NCI-H2196 treated with DMSO at 0.1 percent for 48 hours (cell line): ENCODE measurements around the gene CLMN.

Source experiments
- DNase-seq: peaks from one replicate; lab custom pipeline; 2025; ENCODE audit not compliant: unreplicated experiment; lab: John Stamatoyannopoulos, UW

The CLMN gene, protein sequence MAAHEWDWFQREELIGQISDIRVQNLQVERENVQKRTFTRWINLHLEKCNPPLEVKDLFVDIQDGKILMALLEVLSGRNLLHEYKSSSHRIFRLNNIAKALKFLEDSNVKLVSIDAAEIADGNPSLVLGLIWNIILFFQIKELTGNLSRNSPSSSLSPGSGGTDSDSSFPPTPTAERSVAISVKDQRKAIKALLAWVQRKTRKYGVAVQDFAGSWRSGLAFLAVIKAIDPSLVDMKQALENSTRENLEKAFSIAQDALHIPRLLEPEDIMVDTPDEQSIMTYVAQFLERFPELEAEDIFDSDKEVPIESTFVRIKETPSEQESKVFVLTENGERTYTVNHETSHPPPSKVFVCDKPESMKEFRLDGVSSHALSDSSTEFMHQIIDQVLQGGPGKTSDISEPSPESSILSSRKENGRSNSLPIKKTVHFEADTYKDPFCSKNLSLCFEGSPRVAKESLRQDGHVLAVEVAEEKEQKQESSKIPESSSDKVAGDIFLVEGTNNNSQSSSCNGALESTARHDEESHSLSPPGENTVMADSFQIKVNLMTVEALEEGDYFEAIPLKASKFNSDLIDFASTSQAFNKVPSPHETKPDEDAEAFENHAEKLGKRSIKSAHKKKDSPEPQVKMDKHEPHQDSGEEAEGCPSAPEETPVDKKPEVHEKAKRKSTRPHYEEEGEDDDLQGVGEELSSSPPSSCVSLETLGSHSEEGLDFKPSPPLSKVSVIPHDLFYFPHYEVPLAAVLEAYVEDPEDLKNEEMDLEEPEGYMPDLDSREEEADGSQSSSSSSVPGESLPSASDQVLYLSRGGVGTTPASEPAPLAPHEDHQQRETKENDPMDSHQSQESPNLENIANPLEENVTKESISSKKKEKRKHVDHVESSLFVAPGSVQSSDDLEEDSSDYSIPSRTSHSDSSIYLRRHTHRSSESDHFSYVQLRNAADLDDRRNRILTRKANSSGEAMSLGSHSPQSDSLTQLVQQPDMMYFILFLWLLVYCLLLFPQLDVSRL

DNA sequence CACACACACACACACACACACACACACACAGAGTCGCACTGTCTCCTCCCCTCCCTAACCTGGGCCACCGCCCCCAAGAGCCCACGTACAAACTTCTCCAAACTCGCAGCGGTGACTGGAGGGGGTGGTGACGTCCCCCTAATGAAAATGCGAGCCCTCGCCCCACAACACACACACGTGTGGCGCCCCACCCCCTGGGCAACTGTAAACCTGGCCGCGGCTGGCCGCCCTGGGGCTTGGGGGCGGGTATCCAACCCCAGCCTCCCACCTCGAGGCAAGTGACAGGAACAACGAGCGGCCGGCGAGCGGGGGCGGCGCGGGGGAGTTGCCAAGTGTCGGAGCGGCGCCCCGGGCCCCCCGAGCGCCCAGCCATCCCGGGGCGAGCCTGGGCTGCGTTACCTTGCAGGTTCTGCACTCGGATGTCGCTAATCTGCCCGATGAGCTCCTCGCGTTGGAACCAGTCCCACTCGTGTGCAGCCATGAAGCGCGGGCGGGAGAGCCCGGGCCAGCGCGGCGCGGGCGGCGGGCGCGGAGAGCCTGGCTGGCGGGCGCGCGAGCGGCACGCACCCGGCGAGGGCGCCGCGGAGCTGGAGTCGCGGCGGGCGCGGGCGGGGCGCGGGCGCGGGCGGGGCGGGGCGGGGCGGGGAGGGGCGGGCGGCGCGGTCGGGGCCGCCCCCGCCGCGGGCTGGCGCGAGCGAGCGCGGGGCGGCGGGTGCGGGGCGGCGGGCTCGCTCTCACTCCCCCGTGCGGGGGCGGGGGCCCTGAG lies at the start of gene CLMN:
CLMN (minus strand) TSS at position 597 of the 766 bp plus-strand sequence; CDS start at position 481, 116 bp downstream.
- no peak for DNase-seq

DNA sequence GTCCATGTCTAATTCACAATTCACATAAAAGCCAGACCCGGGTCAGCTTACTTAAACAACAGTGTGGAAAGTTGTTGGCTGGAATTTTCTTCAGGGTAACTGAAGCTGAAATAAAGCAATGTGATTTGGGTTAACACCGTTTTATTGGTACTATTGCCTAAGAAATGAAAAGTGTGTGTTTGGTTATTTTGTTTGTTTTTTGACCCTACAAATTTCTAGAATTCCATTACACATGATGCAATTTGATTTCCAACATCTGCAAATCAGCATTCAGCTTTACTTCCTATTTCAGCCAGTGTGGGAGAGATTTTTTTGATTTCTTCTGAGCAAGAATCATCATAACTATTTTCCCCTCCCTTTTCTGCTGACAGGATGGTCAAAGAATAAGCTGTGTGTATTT lies 45.7 kb upstream of the CLMN start:
- DNase-seq, result no peak

DNA sequence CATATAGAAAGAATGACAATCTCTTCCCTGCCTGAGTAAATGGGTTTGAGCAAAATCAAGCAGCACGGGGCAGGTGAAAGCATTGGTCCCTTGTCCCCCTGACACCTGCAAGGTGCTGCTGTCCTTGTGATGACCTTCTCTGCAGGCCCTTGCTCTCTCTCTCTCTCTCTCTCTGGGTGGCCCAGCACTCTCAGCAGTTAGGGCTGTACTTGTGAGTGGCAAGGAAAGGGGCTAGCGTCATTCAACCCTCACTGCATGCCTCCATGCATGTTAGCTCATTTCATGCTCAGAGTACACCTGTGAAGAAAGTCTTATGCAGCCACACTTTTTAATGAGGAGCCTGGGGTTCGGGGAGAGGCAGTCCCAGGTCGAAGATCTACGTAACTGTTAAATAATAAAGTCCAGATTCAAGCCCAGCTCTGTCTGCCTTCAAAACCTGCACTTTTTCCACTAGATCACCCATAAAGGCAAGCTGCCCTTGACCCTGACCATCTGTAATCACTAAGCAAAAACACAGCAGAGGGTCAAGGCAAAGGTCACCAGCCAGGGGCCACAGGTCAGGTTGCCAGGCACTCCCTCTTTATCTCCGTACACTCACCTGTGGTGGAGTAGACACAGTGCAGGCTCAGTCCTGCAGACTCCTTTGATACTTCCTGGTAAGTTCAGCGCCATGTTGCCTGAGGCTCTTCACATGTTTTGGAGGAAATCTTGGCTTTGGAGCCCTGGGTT lies 44.9 kb upstream of the CLMN start:
- no peak for DNase-seq

DNA sequence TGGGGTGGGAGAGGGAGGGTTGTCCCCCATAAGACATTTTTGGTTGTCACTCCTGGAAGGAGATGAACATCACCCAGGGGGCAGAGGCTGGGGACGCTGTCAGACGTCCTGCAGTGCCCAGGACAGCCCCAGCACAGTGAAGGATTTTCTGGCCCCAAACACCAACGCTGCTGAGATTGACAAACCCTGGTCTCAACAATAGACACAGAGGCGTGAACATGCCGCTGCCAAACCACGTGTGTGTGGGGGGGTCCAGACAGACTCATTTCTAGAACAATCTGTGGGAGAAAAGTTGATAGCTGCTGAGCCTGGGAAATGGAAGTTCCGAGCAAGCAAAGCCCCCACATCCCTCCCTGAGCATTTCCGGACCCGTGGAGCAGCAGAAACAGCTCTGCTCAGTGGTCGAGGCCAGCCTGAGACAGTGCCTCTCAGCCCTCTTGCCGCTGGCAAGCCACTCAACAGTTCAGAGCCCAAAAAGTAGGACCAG lies 43.8 kb upstream of the CLMN start:
- DNase-seq, result no peak

DNA sequence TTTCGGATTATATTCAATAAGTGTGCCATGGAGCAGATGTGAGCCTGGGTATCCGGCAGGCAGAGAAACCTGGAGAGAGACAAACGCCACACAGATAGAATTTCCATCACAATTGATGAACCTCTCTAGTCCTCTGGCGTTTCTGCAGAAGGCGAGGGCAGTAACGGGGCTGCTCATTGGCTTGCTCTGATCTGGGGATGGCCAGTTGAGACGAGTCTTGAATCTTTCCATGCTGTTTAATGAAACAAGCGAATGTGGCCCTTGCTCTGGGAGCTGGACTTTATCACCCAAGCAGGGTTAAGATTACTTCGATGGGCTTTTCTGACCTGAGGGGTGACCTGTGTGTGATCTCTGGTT lies 42.4 kb upstream of the CLMN start:
- no peak for DNase-seq

DNA sequence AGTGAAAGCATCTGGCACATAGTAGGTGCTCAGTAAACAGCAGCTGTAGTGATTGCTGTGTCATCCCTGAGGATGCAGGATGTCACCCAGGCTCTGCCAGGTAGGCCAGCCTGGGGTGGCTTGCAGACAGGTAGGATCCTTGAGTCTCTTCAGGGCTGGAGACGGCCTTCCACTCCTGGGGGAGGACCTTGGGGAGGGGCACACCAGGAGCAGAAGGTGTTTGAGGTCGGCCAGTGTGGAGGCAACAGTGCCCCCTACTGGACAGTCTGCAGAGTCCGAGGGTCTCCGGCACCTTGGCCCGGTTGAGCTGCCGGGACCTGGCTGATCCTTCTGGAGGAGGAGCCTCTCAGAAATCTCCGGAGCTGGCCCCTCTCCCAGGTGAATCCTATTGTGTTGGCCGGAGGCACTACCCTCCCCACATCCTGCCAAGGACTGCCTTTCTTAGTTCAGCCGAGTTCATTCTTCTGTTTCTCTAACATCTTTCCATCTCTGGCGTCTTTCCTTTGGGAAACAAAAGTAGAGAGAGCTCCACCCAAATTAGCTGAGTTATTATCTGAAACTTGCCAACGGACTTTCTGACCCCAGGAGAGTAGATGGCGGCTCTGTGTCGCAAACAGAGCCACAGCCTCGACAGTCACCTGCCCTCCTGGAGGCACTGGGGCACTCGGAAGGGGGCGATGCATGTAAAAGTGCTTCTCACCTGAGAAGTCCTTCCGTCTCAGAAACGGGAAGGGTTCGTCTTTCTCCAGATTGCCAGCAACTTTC lies 41.8 kb upstream of the CLMN start:
- no peak for DNase-seq

DNA sequence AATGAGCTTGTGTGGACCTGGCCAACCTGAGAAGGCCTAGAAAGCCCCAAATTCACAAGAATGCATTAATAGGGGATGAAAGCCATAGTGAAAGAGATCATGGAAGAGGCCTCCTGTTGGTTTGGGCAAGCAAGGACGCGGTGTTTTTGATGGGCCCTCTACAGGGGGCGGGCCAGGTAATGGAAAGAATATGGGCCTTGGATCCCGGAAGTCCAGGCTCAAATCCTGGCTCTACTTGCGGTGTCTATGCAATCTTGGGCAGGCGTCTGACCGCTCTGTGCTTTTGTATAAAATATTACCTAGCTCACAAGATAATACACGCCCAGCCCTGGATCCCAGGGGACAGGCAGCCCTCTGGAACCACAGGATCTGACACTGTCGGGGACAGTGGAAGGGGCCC lies 41.1 kb upstream of the CLMN start:
- no peak for DNase-seq

DNA sequence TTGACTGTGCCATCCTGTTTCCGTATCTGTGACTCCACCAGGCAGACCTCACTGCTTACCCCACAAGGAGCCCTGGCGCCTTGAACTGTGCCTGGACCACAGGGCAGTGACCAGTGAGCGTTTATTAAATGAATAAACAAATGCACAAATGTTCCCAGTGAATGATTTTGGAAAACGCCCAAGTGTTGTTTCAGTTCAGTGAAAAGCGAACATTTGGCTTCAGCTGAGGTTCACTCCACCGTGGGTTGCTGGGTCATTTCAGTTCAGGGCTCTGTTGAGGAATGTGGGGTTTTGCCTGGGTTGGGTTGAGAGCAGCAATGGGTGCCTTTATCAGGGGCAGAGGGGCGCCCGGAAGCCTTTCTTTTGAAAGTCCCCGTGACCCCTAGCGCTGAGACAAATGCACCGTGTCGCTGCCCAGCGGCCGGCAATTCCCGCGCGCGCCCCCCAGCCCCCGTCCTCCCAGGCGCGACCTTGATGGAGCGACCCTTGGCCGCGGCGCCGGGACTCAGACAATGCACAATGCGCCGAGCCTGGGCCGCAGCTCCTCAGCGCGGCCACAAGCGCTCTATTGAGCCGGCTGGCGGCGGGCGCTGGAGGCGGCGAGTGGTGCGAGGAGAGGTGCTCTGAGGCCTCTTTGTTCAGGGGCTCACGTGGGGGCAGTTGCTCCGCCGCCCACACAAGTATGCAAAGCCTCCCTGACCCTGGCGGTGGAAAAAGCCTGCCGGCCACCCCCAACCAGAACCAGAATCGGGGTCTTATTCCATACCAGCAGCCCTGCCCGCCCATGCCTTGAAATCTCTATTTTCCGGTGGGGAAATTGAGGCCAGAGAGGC lies 40.5 kb upstream of the CLMN start:
- DNase-seq, result no peak

DNA sequence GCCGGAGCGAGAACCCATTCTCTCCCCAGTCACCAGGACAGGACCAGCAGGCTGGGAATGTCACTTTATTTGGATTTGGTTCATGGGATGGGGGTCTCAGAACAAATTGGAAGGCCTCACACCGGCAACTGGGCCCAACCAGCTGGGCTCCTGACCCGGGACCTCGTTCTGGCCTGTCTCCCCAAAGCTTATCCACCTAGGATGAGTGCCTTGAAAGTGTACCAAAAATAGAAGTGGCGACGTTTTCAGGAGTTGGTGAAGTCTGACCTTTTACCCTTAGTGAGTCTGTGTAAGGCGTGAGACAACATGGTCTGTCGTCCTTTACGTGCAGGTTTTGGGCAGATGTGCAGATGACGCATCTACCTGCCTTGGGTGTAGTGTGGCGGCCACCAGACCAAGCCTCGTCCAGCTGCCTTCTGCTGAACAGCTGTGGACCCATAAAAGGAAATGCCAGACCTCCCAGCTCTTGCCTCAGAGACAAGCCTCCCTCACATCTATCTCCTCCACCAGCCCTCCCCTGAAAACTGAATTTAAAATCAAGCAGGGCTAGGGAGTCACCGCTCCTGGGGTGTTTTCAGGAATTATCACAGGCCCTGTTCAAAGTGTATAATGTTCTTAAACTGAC lies 36.6 kb upstream of the CLMN start:
- no peak for DNase-seq

DNA sequence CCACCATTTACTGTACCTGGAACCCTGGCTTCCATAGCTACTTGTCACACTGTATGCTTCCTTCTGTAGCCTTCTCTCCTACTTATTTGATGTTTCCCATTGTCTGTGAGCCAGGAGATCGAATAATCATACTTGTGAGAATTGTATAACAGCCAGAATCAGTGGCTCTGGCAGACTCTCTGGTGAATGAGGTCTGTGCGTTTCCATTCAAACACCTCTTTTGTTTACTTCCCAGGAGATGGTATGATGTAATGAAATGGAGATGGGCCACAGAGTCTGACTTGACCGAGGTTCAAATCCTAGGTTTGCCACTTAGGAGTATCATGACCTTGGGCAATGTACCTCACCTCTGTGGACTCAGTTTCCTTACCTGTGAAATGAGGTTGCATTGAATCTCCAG lies 35.7 kb upstream of the CLMN start:
- DNase-seq, result no peak

DNA sequence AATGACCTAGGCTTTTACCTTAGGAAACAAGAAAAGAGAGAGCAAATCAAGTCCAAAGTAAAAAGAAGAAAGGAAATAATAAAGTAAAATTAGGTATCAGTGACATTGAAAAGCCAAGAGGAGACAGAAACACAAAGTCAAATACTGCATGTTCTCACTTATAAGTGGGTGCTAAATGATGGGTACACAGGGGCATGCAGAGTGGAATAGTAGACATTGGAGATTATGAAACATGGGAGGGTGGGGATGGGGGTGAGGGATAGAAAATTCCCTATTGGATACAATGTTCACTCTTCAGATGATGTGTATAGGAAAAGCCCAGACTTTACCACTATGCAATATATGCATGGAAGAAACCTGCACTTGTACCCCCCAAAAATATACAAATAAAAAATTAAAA lies 35.1 kb upstream of the CLMN start:
- no peak for DNase-seq

DNA sequence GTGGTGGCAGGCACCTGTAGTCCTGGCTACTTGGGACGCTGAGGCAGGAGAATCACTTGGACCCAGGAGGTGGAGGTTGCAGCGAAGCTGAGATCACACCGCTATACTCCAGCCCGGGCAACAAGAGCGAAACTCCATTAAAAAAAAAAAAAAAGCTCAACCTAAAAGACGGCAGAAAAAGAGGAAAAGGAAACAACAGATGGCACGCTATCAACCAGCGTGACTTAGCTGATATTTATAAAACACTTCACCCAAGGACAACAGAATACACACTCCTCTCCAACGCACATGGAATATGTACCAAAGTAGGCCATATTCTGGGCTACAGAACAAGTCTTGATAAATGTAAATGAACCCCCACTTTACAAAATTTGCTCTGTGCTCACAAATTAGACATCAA lies 34.0 kb upstream of the CLMN start:
- no peak for DNase-seq

DNA sequence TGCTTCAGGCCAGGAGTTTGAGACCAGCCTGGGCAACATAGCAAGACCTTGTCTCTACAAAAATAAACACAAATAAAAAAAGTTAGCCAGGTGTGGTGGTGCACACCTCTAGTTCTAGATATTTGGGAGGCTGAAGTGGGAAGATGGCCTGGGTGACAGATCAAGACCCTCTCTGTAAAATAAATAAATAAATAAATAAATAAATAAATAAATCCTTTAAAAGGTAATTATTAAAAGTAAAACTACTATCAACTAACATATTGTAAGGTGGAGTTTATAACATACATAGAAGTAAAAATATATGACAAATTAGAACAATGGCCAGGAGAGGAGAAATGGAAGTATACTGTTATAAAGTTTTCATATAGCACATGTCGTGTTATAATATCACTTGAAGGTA lies 33.3 kb upstream of the CLMN start:
- no peak for DNase-seq

DNA sequence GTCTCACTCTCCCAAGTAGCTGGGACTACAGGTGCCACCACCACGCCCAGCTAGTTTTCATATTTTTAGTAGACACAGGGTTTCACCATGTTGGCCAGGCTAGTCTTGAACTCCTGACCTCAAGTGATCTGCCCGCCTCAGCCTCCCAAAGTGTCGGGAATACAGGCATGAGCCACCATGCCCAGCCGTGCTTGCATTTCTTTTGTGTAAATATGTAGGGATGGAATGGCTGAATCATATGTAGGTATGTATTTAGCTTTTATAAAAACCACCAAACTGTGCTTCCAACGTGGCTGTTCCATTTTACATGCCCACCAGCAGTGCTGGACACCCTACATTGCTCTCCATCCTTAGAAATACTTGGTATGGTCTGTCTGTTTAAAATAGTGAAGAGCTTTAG lies 32.8 kb upstream of the CLMN start:
- DNase-seq, result no peak

DNA sequence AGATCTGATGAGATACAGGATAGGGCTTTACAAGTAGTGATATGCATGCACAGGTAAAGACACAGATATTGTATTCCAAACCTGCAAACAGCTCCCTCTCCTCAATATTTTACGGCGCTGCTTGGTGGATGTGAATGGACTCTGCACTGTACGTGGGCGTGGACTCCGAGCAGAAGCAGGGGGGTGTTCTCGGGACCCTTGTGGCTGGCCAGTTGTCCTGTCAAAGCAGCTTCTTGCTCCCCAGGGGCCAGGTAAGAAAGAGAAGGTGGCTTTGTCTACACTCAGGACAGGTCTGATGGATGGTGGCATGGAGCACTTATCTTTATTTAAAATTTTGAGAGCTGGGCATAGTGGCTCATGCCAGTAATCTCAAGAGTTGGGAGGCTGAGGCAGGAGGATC lies 29.5 kb upstream of the CLMN start:
- no peak for DNase-seq

DNA sequence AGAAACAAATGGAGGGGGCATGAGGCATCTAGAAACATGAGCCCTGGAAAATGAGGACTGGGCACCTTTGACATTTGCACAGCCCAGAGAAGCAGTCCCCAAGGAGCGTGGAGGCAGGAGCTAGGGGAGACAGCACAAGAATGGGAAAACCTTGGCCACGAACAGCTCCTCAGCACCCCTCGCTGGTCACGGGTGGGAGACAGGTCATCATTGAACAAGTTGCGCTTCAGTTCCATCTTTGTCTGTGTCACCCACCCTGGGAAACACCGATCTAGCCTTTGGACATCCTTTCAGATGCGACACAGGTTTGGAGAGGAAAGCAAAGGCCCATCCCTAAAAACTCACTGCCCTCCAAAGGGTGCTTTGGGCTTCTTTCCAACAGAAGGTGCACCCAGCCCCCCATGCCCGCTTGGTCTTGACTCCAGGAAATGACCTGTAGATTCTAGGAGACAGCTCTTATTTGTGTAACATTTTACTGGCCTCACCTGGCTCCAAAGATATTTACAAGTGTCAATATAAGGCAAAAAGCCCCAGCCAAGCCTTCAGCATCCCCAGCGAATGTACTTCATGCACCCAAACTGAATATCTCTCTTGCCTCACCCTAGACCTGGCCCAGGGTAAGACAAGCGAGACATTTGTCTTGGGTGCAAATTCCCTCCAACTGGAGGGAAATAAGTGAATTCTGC lies 28.8 kb upstream of the CLMN start:
- DNase-seq, result no peak

DNA sequence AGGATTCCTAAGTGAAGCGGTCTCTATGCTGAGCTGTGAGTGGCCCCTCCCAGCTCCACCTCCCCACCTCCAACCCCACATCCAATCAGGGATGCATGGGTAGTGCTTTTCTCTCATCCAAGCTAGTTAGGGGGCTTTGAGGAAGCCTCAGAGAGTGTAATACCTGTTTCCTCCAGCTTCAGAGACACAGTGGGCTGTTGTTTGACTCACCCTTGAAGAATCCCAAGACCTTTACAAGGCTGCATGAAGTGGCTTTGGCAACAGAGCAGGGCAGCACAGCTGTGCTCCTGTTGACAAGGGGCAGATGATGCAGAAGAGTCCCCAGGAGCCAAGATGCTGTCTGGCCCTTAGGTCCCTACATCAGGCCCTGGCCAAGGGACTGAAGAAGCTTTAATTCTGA lies 27.1 kb upstream of the CLMN start:
- no peak for DNase-seq

DNA sequence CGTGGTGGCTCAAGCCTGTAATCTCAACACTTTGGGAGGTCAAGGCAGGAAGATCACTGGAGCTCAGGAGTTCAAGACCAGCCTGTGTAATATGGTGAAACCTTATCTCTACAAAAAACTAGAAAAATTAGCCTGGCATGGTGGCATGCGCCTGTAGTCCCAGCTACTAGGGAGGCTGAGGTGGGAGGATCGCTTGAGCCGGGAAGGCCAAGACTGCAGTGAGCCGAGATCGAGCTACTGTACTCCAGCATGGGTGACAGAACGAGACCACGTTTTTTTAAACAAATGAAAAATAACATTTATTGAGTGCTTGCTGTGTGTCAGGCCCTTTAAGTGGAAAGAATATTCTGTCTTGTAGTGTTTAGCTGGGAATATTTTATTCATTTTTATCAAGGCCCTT lies 26.6 kb upstream of the CLMN start:
- DNase-seq, result no peak
